H1 (cell line): ENCODE results near the gene HTD2. TPM values are rescaled to one million over a fixed set of nuclear protein-coding genes. Genes with fewer than 3 reads are reported as not detected.

ENCODE experiments used
- CBX5 ChIP-seq: fragments of 300-800, 300-1000 bp; sonication (generic); IDR thresholded peaks from 2 replicates; pipeline ENCODE4 v1.7.1; 2016; ENCODE audit warnings: antibody characterized with exemption, low read length, low read depth
- FOSL1 ChIP-seq: IDR thresholded peaks from 2 replicates; pipeline ENCODE4 v1.6.1; 2011; ENCODE audit warnings: mild to moderate bottlenecking, low read depth, low read length, moderate library complexity; ENCODE audit not compliant: insufficient read depth
- MAFK ChIP-seq: IDR thresholded peaks from 2 replicates; pipeline ENCODE4 v1.6.1; 2012; ENCODE audit warnings: low read depth, mild to moderate bottlenecking, improper control_type of control experiment, low read length
- SP2 ChIP-seq: IDR thresholded peaks from 2 replicates; pipeline ENCODE4 v1.6.1; 2012; ENCODE audit warnings: mild to moderate bottlenecking, low read length, inconsistent platforms
- polyA plus RNA-seq, 7 experiments: library from polyadenylated mRNA; depleted of rRNA in 3 of 7; stranded (reverse) in 5 of 7; unstranded in 2 of 7; fragments of >200 nt in 5 of 7; fragments of 200-250 nt in 2 of 7; gene quantifications; 1 replicate in 5 of 7; 2 replicates in 1 of 7; 4 replicates in 1 of 7; pipeline versions ENCODE4 v1.2.1 to v1.2.3, GENCODE V29; 2011 to 2013; ENCODE audit warnings: missing spikeins in 2 of 7, mixed read lengths in 2 of 7
- total RNA-seq: library from RNA; stranded (reverse); fragmentation: NEBNext Ultra II Directional; extraction: Animal tissue kit (Norgen Biotek cat#: 25700); gene quantifications from 2 replicates; pipeline ENCODE4 v1.2.1, GENCODE V29; 2021

The HTD2 gene
- total and polyA plus RNA-seq, 2 of the 8 experiments (the other 6 are each of a cell fraction or from before 2014, with no cell fraction given): 8.8 to 10.8 TPM

GRCh38 chr3:58324391-58325390, 18.4 kb downstream of the HTD2 start (continued):
- TF ChIP-seq FOSL1: no peak
- no peak for TF ChIP-seq CBX5
- no peak for TF ChIP-seq SP2
- TF ChIP-seq MAFK: no peak
